GM23338 (cell line): ENCODE data around the gene ZNF358. TPM values are rescaled to one million over a fixed set of nuclear protein-coding genes. Genes with fewer than 3 reads are reported as not detected.

Source experiments
- ATAC-seq: fragments of 200-7000 bp; cut with Tn5 transposase; 3 replicates; pipeline ENCODE4 v1.9.1; 2020
- DNase-seq: peaks from one replicate; pipeline ENCODE4 v3.0.0-alpha.2; 2015; ENCODE audit warnings: low spot score
- H2AFZ ChIP-seq: fragments of 200-600 bp; sonication (generic); 2 replicates; pipeline ENCODE4 v1.8.0; 2016; ENCODE audit warnings: antibody characterized with exemption, mild to moderate bottlenecking, moderate library complexity
- H3F3A ChIP-seq: fragments of 200-600 bp; sonication (generic); replicated peaks from 2 replicates; pipeline ENCODE4 v1.8.0; 2017; ENCODE audit warnings: antibody characterized with exemption, mixed run types, low read depth
- H3K27ac ChIP-seq: fragments of 200-600 bp; sonication (generic); 2 replicates; pipeline ENCODE4 v1.6.1; 2016; ENCODE audit warnings: low read depth
- H3K27me3 ChIP-seq: fragments of 200-600 bp; sonication (generic); 2 replicates; pipeline ENCODE4 v1.8.0; 2016; ENCODE audit warnings: mild to moderate bottlenecking, mixed run types, moderate library complexity; ENCODE audit not compliant: insufficient read depth
- H3K36me3 ChIP-seq: fragments of 200-600 bp; sonication (generic); 2 replicates; pipeline ENCODE4 v1.8.0; 2016; ENCODE audit warnings: mild to moderate bottlenecking; ENCODE audit not compliant: insufficient read depth
- H3K4me1 ChIP-seq: fragments of 200-600 bp; sonication (generic); 2 replicates; pipeline ENCODE4 v1.8.0; 2016; ENCODE audit warnings: mild to moderate bottlenecking, moderate library complexity; ENCODE audit not compliant: insufficient read depth
- H3K4me2 ChIP-seq: fragments of 200-600 bp; sonication (generic); 2 replicates; pipeline ENCODE4 v1.7.1; 2017; ENCODE audit warnings: mixed run types
- H3K4me3 ChIP-seq: fragments of 200-600 bp; sonication (generic); 2 replicates; pipeline ENCODE4 v1.6.1; 2016; ENCODE audit warnings: mixed run types
- H3K79me2 ChIP-seq: fragments of 200-600 bp; sonication (generic); replicated peaks from 2 replicates; pipeline ENCODE4 v1.8.0; 2017; ENCODE audit warnings: mild to moderate bottlenecking; ENCODE audit not compliant: insufficient read depth
- H3K9me2 ChIP-seq: fragments of 200-600 bp; sonication (generic); 2 replicates; pipeline ENCODE4 v1.8.0; 2017; ENCODE audit not compliant: insufficient read depth
- H4K20me1 ChIP-seq: fragments of 200-600 bp; sonication (generic); replicated peaks from 2 replicates; pipeline ENCODE4 v1.8.0; 2017; ENCODE audit warnings: mild to moderate bottlenecking; ENCODE audit not compliant: insufficient read depth
- H3K27ac Mint-ChIP-seq: 2 replicates; pipeline ENCODE4 v1.8.0; 2020; ENCODE audit warnings: inconsistent platforms, mild to moderate bottlenecking, moderate library complexity, mixed read lengths
- H3K27me3 Mint-ChIP-seq: 3 replicates; pipeline ENCODE4 v1.8.0; 2022; ENCODE audit warnings: low read depth, mild to moderate bottlenecking, moderate library complexity, mixed read lengths, inconsistent platforms; ENCODE audit not compliant: insufficient read depth, poor library complexity
- H3K36me3 Mint-ChIP-seq: 3 replicates; pipeline ENCODE4 v1.8.0; 2021; ENCODE audit warnings: low read depth, mild to moderate bottlenecking, inconsistent platforms, moderate library complexity, mixed read lengths
- H3K4me1 Mint-ChIP-seq: 3 replicates; pipeline ENCODE4 v1.8.0; 2020; ENCODE audit warnings: mild to moderate bottlenecking, inconsistent platforms, mixed read lengths
- H3K4me3 Mint-ChIP-seq: 3 replicates; pipeline ENCODE4 v1.8.0; 2021; ENCODE audit warnings: moderate library complexity, mild to moderate bottlenecking, inconsistent platforms, mixed read lengths
- H3K9me3 Mint-ChIP-seq: 3 replicates; pipeline ENCODE4 v1.8.0; 2020; ENCODE audit warnings: moderate library complexity, mild to moderate bottlenecking, inconsistent platforms, mixed read lengths
- CREB1 ChIP-seq: fragments of 250-450 bp; sonication (Bioruptor Pico); IDR thresholded peaks from 2 replicates; pipeline ENCODE4 v1.5.0; 2020; ENCODE audit warnings: low read depth, mild to moderate bottlenecking, moderate library complexity
- CTCF ChIP-seq, 2 experiments: fragments of 200-600 bp in 1 of 2; sonication (generic) in 1 of 2; conservative IDR thresholded peaks; 2 replicates each; pipeline versions ENCODE4 v1.5.1 to v1.6.1; 2016 to 2017; ENCODE audit warnings: antibody characterized with exemption in 2 of 2, low read depth in 2 of 2, mild to moderate bottlenecking in 2 of 2, moderate library complexity in 1 of 2
- ETS1 ChIP-seq: IDR thresholded peaks from 2 replicates; pipeline ENCODE4 v1.6.1; 2016; ENCODE audit warnings: antibody characterized with exemption
- EZH2 ChIP-seq: fragments of 200-600 bp; sonication (generic); IDR thresholded peaks from one replicate; pipeline ENCODE4 v1.8.0; 2017; ENCODE audit warnings: antibody characterized with exemption, mild to moderate bottlenecking, low read depth; ENCODE audit not compliant: unreplicated experiment
- EZH2phosphoT487 ChIP-seq: fragments of 200-600 bp; sonication (generic); IDR thresholded peaks from one replicate; pipeline ENCODE4 v1.8.1; 2018; ENCODE audit warnings: antibody characterized with exemption; ENCODE audit not compliant: unreplicated experiment
- JUNB ChIP-seq: IDR thresholded peaks from one replicate; pipeline ENCODE4 v1.6.1; 2016; ENCODE audit warnings: antibody characterized with exemption; ENCODE audit not compliant: unreplicated experiment
- NANOG ChIP-seq: IDR thresholded peaks from 2 replicates; pipeline ENCODE4 v1.6.1; 2016; ENCODE audit warnings: antibody characterized with exemption, borderline replicate concordance
- POLR2AphosphoS5 ChIP-seq: IDR thresholded peaks from 2 replicates; pipeline ENCODE4 v1.6.1; 2016; ENCODE audit warnings: antibody characterized with exemption, low read depth
- REST ChIP-seq: IDR thresholded peaks from one replicate; pipeline ENCODE4 v1.6.1; 2018; ENCODE audit warnings: antibody characterized with exemption; ENCODE audit not compliant: unreplicated experiment
- STAT1 ChIP-seq: IDR thresholded peaks from one replicate; pipeline ENCODE4 v1.6.1; 2016; ENCODE audit warnings: antibody characterized with exemption; ENCODE audit not compliant: unreplicated experiment
- ZNF114 ChIP-seq: fragments of 250-450 bp; sonication (Bioruptor Pico); IDR thresholded peaks from 2 replicates; pipeline ENCODE4 v1.5.0; 2020; ENCODE audit warnings: mild to moderate bottlenecking, moderate library complexity
- ZNF331 ChIP-seq: fragments of 250-450 bp; sonication (Bioruptor Pico); IDR thresholded peaks from 2 replicates; pipeline ENCODE4 v1.5.0; 2020; ENCODE audit warnings: low read depth, mild to moderate bottlenecking, moderate library complexity
- ZNF462 ChIP-seq: fragments of 250-450 bp; sonication (Bioruptor Pico); IDR thresholded peaks from 2 replicates; pipeline ENCODE4 v1.5.0; 2020; ENCODE audit warnings: mild to moderate bottlenecking, moderate library complexity
- polyA plus RNA-seq: library from polyadenylated mRNA; unstranded; fragments of >200 nt; fragmentation: Nextera tagmentation; extraction: Ambion mirVana; gene quantifications from 2 replicates; pipeline ENCODE4 v1.2.1, GENCODE V29; 2016
- total RNA-seq: library from RNA; depleted of rRNA; stranded (reverse); fragments of >200 nt; shearing (Covaris generic); gene quantifications from 2 replicates; pipeline ENCODE4 v1.2.3, GENCODE V29; 2014

The ZNF358 gene
- total and polyA plus RNA-seq, 2 experiments from 2014 or later: 23.8 to 52.9 TPM

GRCh38 chr19:7504684-7505083, 11.2 kb upstream of the ZNF358 start:
- no peak overlapping the region for H3K4me3 Mint-ChIP-seq
- H3K27ac Mint-ChIP-seq: no peak overlapping the region
- ATAC-seq (no peak), DNase-seq (no peak)
- no peak for TF ChIP-seq ZNF114 (CRISPR knock-in tag)
- no peak for TF ChIP-seq EZH2phosphoT487
- TF ChIP-seq ZNF331: no peak
- no peak for TF ChIP-seq ZNF462
- no peak for TF ChIP-seq STAT1
- no peak for TF ChIP-seq CTCF (conservative IDR thresholded peaks at IDR 0.05; ENCODE audit: low read depth in 2 of 2)
- no peak for TF ChIP-seq REST
- TF ChIP-seq POLR2AphosphoS5: no peak
- TF ChIP-seq ETS1: no peak
- TF ChIP-seq CREB1 (CRISPR knock-in tag): no peak
- TF ChIP-seq EZH2: no peak
- TF ChIP-seq JUNB: no peak
- no peak for TF ChIP-seq NANOG
- Histone ChIP-seq H3K27me3 (peaks cover 33% of the 10 kb centered on the region), H3K36me3 (no peaks in the 10 kb centered on the region), H3K27ac (no peak overlapping the region), H3K9me2 (peaks cover under 1% of the 10 kb centered on the region; the same call in 1 of the 2 replicates), H4K20me1 (no peaks in the 10 kb centered on the region), H3K79me2 (no peaks in the 10 kb centered on the region), H3K4me3 (no peak overlapping the region), H3F3A (peaks cover 10% of the 10 kb centered on the region; the same call in 1 of the 2 replicates), H3K4me1 (peaks cover 19% of the 10 kb centered on the region), H3K4me2 (peak overlapping the region; percentile 94; the same call in 1 of the 2 replicates), H2AFZ (no peak overlapping the region)
- peaks cover 31% of the 10 kb centered on the region for H3K27me3 Mint-ChIP-seq
- no peaks in the 10 kb centered on the region for H3K36me3 Mint-ChIP-seq
- H3K4me1 Mint-ChIP-seq: peaks cover 16% of the 10 kb centered on the region
- no peaks in the 10 kb centered on the region for H3K9me3 Mint-ChIP-seq
